Osteocyte (in vitro differentiated cells): ENCODE data around the gene TGFB2. TPM values are rescaled to one million over a fixed set of nuclear protein-coding genes. Genes with fewer than 3 reads are reported as not detected.

Experiments
- DNase-seq: peaks from one replicate; pipeline ENCODE4 v3.0.0; 2021; ENCODE audit warnings: mixed read lengths; ENCODE audit not compliant: unreplicated experiment; ENCODE audit errors: extremely low spot score
- H3K27ac Mint-ChIP-seq: one replicate; pipeline ENCODE4 v1.8.0; 2021; ENCODE audit warnings: mild to moderate bottlenecking, mixed read lengths; ENCODE audit not compliant: unreplicated experiment
- H3K27me3 Mint-ChIP-seq: one replicate; pipeline ENCODE4 v1.8.0; 2021; ENCODE audit warnings: mixed read lengths; ENCODE audit not compliant: unreplicated experiment
- H3K36me3 Mint-ChIP-seq: one replicate; pipeline ENCODE4 v1.8.0; 2021; ENCODE audit warnings: mixed read lengths; ENCODE audit not compliant: unreplicated experiment
- H3K4me1 Mint-ChIP-seq: one replicate; pipeline ENCODE4 v1.8.0; 2021; ENCODE audit warnings: mixed read lengths; ENCODE audit not compliant: unreplicated experiment
- H3K4me3 Mint-ChIP-seq: one replicate; pipeline ENCODE4 v1.8.0; 2021; ENCODE audit warnings: mild to moderate bottlenecking, moderate library complexity, mixed read lengths; ENCODE audit not compliant: unreplicated experiment
- H3K9me3 Mint-ChIP-seq: one replicate; pipeline ENCODE4 v1.8.0; 2021; ENCODE audit warnings: mixed read lengths; ENCODE audit not compliant: unreplicated experiment
- total RNA-seq: library from RNA; stranded (reverse); gene quantifications from 2 replicates; pipeline ENCODE4 v1.2.1, GENCODE V29; 2021
- TF ChIP-seq, protein P1 (sequence below): fragments of 200-600 bp; sonication (generic); IDR thresholded peaks from 2 replicates; pipeline ENCODE4 v1.5.0; 2021; ENCODE audit warnings: antibody characterized with exemption, mild to moderate bottlenecking, moderate library complexity

The TGFB2 gene
- total RNA-seq, 1 donor from 2014 or later = 184 TPM

DNA sequence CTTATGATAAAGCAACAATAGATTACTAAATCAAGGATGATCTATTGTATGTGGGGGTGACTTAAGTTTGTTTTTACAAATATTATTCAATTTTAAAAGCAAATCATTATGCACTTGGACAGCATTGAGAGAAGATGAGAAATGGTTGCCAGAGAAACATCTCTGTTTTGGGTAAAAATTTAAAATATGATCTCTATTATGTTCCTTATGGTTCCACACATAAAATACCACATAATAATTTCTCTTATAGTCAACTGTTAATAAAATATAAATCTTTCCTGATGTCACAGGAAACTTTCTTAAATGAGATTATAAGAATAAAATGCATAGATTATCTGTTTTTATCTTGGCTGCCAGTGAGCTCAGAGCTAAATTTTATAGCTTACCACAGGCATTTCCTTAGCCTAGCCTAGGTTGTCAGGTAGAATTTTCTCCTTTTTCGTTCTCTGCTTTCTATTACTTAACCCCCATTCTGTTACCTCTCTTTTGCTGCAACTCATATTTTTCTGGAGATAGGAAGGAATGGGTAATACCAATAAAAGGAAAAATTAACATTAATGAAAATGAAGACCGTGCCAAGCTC, 109.7 kb downstream of the TGFB2 start:
- no peak for DNase-seq
- Mint-ChIP-seq H3K27ac (no peak overlapping the region), H3K27me3 (no peaks in the 10 kb centered on the region), H3K36me3 (no peaks in the 10 kb centered on the region), H3K4me3 (no peak overlapping the region), H3K4me1 (peaks cover 26% of the 10 kb centered on the region), H3K9me3 (no peaks in the 10 kb centered on the region)
- TF ChIP-seq, protein P1, sequence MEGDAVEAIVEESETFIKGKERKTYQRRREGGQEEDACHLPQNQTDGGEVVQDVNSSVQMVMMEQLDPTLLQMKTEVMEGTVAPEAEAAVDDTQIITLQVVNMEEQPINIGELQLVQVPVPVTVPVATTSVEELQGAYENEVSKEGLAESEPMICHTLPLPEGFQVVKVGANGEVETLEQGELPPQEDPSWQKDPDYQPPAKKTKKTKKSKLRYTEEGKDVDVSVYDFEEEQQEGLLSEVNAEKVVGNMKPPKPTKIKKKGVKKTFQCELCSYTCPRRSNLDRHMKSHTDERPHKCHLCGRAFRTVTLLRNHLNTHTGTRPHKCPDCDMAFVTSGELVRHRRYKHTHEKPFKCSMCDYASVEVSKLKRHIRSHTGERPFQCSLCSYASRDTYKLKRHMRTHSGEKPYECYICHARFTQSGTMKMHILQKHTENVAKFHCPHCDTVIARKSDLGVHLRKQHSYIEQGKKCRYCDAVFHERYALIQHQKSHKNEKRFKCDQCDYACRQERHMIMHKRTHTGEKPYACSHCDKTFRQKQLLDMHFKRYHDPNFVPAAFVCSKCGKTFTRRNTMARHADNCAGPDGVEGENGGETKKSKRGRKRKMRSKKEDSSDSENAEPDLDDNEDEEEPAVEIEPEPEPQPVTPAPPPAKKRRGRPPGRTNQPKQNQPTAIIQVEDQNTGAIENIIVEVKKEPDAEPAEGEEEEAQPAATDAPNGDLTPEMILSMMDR = no peak

DNA sequence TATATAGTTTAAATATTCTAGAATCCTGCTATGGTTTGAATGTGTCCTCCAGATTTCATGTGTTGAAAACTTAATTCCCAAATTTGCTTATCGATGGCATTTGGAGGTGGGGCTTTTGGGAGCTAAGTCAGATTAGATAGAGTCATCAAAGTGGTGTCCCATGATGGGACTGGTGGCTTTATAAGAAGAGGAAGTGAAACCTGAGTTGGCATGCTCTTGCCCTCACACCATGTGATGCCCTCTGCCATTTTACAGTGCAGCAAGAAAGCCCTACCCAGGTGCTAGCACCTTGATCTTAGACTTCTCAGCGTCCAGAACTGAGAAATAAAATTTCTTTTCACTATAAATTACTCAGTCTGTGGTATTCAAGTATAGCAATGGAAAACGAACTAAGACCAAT, 111.3 kb downstream of the TGFB2 start:
- Mint-ChIP-seq H3K9me3 (no peaks in the 10 kb centered on the region), H3K36me3 (no peaks in the 10 kb centered on the region), H3K27ac (no peak overlapping the region), H3K4me3 (no peak overlapping the region), H3K27me3 (no peaks in the 10 kb centered on the region), H3K4me1 (peaks cover 42% of the 10 kb centered on the region)
- no peak for DNase-seq
- TF ChIP-seq, protein P1 = no peak

DNA sequence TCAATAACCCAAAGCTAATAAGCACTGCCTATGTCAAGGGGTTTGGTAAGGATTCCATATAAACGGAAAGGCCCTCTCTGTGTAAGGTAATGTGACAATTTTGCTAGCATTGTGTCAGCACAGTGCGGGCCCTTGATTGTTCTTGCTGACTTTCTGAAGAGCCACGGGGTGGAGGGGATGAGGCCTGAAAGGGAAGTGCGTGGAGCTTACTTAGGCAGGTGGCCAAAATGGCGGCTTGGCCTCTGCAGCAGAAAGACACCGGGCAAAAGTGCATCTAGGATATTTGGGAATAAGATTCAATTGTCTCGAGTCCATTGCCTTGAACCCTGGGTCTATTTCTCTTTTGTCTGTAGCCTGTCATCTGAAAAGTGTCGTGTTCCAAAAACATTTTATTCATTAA, 114.3 kb downstream of the TGFB2 start:
- Mint-ChIP-seq H3K4me3 (peak overlapping the region; percentile 44), H3K36me3 (no peaks in the 10 kb centered on the region), H3K27me3 (no peaks in the 10 kb centered on the region), H3K9me3 (no peaks in the 10 kb centered on the region), H3K27ac (peak overlapping the region; percentile 99), H3K4me1 (peaks cover 52% of the 10 kb centered on the region)
- no peak for DNase-seq
- TF ChIP-seq, protein P1 = no peak

DNA sequence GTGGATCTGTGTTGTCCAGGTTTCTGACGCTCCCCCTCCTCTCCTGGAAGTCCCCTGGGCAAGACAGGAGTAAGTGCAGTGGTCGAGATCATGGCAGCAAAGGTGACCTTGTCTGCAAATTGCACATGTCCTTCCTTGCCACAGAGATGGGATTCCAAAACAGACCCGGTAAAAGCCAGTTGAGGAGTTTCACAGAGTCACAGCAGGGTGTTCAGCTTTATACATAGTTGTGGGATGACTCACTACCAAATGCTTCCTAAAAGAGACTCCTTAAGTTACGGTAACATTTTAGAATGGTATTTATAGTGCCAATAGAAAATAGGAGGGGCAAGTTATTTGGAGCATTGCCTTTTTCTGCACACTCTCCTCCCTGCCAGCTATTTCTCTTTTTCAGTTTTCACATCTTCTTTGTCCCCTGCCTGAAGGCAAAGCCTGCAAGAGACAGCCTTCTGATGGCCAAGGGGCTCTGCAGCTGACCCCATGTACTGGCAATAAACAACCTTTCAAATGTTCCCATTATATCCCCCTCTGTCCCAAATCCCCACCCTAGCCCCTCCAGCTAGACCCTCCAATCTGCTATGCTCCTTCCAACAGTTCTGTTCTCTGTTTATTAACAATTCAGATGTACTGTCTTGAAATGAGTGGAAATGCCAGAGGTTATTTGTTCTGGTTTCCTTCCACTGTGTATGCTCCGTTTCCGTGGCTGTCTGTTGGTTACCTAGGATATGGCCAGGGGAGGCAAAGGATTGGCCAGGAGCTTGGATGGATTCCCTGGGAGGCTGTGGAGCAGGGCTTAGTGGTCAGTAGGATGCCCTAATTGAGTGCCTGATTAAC, 115.0 kb downstream of the TGFB2 start:
- H3K27me3 Mint-ChIP-seq = no peaks in the 10 kb centered on the region

DNA sequence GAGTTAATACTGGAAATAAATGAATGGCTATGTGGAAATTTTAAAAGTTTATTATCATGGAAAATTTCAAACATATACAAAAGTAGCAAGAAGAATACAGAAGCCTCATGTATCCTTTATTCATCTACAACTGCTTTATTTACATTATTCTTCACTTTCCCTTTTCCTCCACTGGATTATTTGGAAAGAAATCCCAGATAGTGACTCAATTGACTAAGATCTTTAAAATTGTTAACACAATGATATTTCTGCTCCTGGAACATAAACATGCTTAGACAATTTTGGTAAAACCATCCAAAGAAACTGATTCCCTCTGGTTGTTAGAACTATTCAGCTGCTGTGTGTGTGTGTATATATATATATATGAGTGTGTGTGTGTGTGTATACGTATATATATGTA, 116.2 kb downstream of the TGFB2 start:
- Mint-ChIP-seq H3K27ac (peak overlapping the region; percentile 99), H3K4me3 (no peak overlapping the region), H3K36me3 (no peaks in the 10 kb centered on the region), H3K4me1 (peaks cover 61% of the 10 kb centered on the region), H3K27me3 (no peaks in the 10 kb centered on the region), H3K9me3 (no peaks in the 10 kb centered on the region)
- DNase-seq = no peak
- TF ChIP-seq, protein P1 = no peak

More for the DNA sequence above, 115.0 kb downstream of the TGFB2 start:
- no peaks in the 10 kb centered on the region for H3K36me3 Mint-ChIP-seq
- H3K4me3 Mint-ChIP-seq = peak overlapping the region; percentile 44
- no peaks in the 10 kb centered on the region for H3K9me3 Mint-ChIP-seq
- H3K4me1 Mint-ChIP-seq = peaks cover 55% of the 10 kb centered on the region
- DNase-seq = no peak
- TF ChIP-seq, protein P1 = no peak
- H3K27ac Mint-ChIP-seq = peak overlapping the region; percentile 99
